ENCODE results near the gene FAM120A.
A peak's percentile ranks its signal among the peaks of the same experiment; 100 is the strongest.
"Not testable (repeated sequence)": the region's sequence is repeated elsewhere in the genome, so short reads cannot be mapped to it uniquely, and the experiment has no call there.

The FAM120A gene

GRCh38 chr9:93501406-93501805 is 49.9 kb downstream of the FAM120A start:
- no peak overlapping the region for H3K27ac ChIP-seq
- no peak for DNase-seq (ENCODE audit: low read depth, low spot score)

DNA sequence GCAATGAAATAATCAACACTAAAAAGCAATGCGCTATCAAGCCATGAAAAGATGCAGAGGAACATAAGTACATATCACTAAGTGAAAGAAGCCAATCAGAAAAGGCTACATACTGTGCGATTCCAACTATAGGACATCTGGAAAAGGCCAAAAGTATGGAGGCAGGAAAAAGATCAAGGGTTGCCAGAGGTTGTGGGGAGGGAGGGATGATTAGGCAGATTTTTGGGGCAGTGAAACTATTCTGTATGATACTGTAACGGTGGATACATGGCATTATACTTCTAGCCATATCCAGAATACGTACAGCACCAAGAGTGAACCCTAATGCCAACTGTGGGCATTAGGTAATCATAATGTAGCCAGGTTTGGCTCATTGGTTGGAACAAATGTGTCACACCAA is 51.9 kb downstream of the FAM120A start:
- DNase-seq (ENCODE audit: low read depth, low spot score) = no peak
- H3K27ac ChIP-seq = no peak overlapping the region

- H3K27ac ChIP-seq = peak overlapping the region; percentile 67
- no peak for DNase-seq (ENCODE audit: low read depth, low spot score)
Observed at GRCh38 chr9:93505541-93506132, 54.2 kb downstream of the FAM120A start.

DNA sequence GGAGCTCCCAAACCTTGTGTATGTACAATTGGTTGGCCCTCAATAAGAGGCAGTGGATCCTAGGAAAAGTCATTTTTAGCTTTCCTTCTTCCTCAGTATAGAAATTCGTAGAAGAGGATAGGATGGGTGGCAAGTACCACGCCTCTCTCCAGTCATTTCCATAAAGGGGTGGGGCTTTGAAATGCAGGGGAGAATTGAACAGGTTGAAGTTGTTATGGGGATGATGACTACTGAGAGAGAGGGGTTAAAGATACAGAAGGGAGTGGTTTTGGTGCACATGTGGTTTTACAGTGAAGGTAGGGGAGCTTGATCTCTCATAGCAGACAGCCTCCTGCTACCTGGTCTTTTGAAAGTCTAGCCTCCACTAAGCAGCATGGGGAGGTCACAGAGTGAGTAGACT is 56.3 kb downstream of the FAM120A start:
- no peak overlapping the region for H3K27ac ChIP-seq
- DNase-seq (ENCODE audit: low read depth, low spot score) = no peak

DNA sequence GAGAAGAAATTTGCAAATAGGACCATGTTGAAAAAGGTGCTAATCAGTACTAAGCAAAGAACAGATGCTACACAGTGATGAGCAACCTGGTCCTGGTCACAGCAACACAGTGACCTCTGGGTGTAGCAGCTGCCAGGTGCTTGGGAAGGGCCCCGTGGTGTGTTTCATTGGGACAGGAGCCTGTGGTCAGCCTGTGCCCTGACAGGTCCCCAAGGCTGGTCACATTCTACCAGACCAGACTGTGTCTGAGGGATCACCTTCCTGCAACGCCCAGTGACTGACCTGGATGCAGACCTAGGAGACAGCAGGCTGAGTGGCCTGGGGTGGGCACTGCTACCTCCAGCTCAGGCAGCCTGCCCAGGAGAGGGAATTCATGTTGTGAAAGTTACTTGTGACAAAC is 56.7 kb downstream of the FAM120A start:
- no peak overlapping the region for H3K27ac ChIP-seq
- DNase-seq (ENCODE audit: low read depth, low spot score) = no peak

DNA sequence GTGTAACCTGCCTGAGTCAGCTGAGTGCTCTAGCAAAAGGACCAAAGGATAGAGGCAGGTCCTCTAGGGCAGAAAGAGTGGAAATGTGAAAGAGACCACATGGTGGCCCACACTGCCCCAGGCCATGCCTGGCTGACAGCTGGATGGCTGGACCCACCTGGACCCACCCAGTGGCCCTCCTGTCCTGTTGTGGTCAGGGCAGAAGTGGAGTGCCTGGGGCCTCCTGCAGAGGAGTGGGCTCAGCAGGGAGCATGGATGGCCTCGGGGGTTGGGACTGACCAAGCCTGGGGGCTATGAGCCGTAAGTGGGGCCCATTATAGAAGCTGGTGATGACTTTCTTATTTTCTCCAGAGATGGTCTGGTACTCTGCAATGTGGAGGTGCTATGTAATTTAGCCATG is 57.6 kb downstream of the FAM120A start:
- H3K27ac ChIP-seq = no peak overlapping the region

DNA sequence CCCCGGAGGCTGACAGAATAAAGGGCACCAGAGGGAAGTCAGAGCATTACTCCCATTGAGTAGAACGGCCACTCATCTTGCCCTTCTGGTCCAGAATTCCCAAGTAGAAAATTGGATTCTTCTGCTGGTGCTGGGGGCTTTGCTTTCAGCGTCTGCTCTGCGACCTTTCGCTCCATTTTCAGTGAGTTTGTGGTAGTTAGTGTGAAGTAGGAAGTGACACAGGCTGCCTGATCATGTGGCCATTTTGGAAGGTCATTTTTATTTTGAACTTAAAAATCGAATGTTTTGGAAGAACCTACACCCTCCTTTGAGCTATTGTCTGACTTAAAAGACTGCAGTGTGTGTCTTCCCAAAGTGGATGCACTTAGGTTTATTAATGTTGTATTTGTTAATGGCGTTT is 58.6 kb downstream of the FAM120A start:
- no peak for DNase-seq (ENCODE audit: low read depth, low spot score)
- no peak overlapping the region for H3K27ac ChIP-seq

More for the DNA sequence above, 57.6 kb downstream of the FAM120A start:
- no peak for DNase-seq (ENCODE audit: low read depth, low spot score)

- not testable (repeated sequence) for H3K27ac ChIP-seq
Observed at GRCh38 chr9:93511228-93511627, 59.7 kb downstream of the FAM120A start.

DNA sequence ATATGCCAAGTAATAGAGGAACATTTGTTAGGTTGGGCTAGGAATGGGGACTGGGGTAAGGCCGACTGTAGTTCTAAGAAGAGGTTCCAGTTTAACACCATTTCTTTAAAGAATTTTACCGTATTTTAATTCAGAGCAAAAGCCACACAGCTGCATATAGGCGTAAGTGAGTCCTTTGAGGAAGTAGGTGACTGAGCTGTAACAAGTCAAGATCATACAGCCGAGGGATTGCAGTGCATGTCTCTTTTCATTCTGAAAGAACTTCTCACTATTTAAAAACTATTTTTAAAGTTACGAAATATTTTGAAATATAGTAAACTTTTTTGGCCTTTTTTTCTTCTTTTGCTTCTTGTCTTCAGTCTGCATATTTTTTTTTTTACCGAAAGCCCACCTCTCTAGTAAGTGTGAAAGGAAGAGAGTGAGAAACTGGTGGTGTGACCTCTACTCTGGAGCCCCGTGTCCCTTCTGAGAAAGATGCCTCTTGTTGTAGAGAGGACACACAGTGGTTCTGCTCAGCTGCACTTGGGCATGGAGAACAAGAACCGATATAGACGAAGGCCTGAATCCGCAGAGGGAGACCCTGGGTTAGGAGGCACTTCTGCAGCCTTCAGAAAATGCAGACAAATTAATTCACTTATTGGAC is 60.8 kb downstream of the FAM120A start:
- DNase-seq (ENCODE audit: low read depth, low spot score); H3K27ac ChIP-seq: not testable (repeated sequence)

More at GRCh38 chr9:93511228-93511627, 59.7 kb downstream of the FAM120A start:
- DNase-seq (ENCODE audit: low read depth, low spot score) = not testable (repeated sequence)

DNA sequence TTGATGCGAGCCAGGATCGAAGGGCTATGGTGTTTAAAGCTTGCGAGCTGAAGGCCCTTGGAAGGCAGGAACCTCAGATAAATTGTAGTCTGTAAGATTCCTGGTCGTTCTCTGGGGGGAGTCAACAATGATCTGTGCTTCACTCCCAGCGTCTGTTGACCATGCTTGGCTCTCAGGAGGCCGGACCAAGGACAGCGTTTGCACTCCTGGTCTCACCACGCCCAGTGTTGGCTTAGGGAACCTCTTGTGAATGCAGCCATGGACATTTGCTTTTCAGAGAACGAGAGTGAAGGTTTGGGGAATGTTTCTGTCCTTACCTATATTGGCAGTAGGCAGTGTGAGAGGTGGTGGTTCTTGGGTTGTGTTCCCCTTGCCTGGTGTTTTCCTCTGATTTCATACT is 62.1 kb downstream of the FAM120A start:
- no peak overlapping the region for H3K27ac ChIP-seq
- DNase-seq (ENCODE audit: low read depth, low spot score) = no peak

- no peak for DNase-seq (ENCODE audit: low read depth, low spot score)
- no peak overlapping the region for H3K27ac ChIP-seq
Observed at GRCh38 chr9:93517331-93517730, 65.8 kb downstream of the FAM120A start.

GRCh38 chr9:93520523-93520922 is 69.0 kb downstream of the FAM120A start:
- DNase-seq (ENCODE audit: low read depth, low spot score) = no peak
- no peak overlapping the region for H3K27ac ChIP-seq

DNA sequence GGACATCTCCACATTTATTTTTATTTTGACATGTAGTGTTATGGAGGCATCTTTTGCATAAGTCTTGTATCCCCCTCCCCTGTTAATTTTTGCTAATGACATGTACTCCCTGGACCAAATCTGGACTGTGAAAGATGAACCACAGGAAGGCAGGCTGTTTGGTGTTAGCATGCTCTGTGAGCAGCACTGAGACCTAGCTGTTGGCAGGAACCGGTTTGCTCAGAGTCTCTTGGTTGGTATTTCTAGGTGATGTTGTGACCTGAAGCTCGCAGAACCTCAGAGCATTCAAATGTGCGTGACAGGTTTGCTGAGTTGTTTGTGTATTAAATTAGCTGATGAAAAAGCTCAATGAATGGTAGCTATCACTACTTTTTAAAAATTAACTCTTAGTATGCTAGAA is 71.3 kb downstream of the FAM120A start:
- no peak overlapping the region for H3K27ac ChIP-seq
- DNase-seq (ENCODE audit: low read depth, low spot score) = no peak

GRCh38 chr9:93523518-93524144 is 72.1 kb downstream of the FAM120A start:
- H3K27ac ChIP-seq = no peak overlapping the region
- DNase-seq (ENCODE audit: low read depth, low spot score) = no peak

DNA sequence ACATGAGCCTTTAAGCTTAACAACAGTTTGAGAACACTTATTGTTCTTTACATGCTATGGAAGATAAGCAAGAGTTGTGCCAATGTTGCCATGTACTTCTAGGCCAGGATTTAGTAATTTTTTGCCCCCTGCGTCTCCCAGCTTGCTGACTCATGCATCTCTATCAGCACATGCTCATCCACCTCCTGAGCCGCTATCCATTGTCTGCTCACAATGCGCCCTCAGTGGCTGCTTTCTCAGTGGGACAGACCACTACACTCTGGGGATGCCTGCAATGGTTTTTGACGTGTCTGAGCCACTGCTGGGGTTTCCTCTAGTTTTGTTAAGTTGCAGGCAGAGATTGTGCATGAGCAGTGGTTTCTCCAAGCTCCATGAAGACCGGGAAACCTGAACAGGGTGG is 74.0 kb downstream of the FAM120A start:
- no peak overlapping the region for H3K27ac ChIP-seq
- no peak for DNase-seq (ENCODE audit: low read depth, low spot score)

GRCh38 chr9:93531374-93531773 is 79.9 kb downstream of the FAM120A start:
- H3K27ac ChIP-seq = no peak overlapping the region
- no peak for DNase-seq (ENCODE audit: low read depth, low spot score)

- no peak for DNase-seq (ENCODE audit: low read depth, low spot score)
- H3K27ac ChIP-seq = no peak overlapping the region
Observed at GRCh38 chr9:93532141-93532540, 80.7 kb downstream of the FAM120A start.

DNA sequence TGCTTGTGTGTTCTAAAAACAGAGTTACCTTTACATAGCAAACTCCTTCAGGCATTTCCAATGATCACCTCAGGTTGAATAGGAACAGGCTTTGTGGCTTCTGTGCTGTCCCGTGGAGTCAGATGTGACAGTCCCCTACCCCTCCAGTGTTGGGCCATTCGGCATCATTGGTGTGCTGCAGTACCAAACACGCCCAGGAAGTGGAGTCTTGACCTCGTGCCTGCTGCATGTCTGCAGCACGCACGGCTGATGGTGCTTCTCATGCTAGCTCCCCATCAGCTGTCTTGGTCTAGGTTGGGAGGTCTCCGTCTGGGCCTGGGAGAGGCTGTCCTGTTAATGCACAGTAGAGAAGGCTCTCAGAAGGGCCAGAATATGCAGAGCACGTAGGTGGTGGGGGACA is 82.4 kb downstream of the FAM120A start:
- no peak for DNase-seq (ENCODE audit: low read depth, low spot score)
- H3K27ac ChIP-seq = no peak overlapping the region

GRCh38 chr9:93536167-93536566 is 84.7 kb downstream of the FAM120A start:
- no peak overlapping the region for H3K27ac ChIP-seq
- no peak for DNase-seq (ENCODE audit: low read depth, low spot score)

DNA sequence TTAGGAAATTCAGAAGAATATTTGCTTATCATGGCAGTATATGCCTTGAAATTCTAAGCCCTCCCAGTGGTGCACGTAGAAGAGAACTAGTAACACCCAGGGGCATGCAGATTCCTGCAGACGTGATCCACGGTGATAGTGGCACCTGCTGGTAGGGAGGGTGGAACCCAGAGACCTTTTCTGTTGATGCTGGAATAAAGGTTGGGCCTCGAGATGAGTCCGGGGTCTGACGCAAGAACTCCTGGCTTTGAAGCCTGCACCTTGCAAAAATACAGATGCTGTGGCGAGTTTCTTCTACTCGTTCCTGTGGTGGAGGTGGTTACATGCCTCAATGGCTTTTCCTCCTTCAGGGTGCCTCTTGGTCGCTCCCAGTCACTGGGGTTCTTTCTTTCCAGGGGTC is 85.4 kb downstream of the FAM120A start:
- H3K27ac ChIP-seq = no peak overlapping the region
- DNase-seq (ENCODE audit: low read depth, low spot score) = no peak

GRCh38 chr9:93540305-93540704 is 88.8 kb downstream of the FAM120A start:
- no peak overlapping the region for H3K27ac ChIP-seq
- DNase-seq (ENCODE audit: low read depth, low spot score) = no peak

- no peak for DNase-seq (ENCODE audit: low read depth, low spot score)
Observed at GRCh38 chr9:93541005-93541404, 89.5 kb downstream of the FAM120A start.

More at GRCh38 chr9:93541005-93541404, 89.5 kb downstream of the FAM120A start:
- no peak overlapping the region for H3K27ac ChIP-seq

Data from epithelial cell of prostate (primary cell).